ENCODE results near the gene TNFRSF25. TPM values are rescaled to one million over a fixed set of nuclear protein-coding genes. Genes with fewer than 3 reads are reported as not detected.
"Not testable (repeated sequence)": the region's sequence is repeated elsewhere in the genome, so short reads cannot be mapped to it uniquely, and the experiment has no call there.

TNFRSF25 gene
- total RNA-seq, 2 experiments from 2014 or later, result 57.3 to 66.7 TPM

DNA sequence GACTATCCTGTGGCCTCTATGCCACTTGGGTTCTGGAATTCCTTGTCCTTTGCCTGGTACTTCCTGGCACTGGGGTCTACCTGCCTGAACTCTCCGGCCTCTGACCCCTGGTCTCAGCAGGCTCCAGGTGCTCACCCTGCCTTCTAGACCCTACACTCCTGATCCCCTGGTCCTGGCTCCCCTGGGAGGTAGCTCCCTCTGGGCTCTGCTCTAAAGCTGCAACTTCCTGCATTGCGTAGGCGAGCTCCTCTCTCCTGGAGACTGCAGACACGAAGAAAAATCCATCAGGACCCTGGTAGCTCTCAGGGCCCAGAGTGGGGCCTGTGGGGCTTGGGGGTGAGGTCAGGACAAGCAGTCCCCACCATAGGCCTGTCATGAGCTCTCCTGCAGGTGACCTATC, 33.3 kb upstream of the TNFRSF25 start:
- Mint-ChIP-seq H3K9me3 (ENCODE audit: low read depth) (no peaks in the 10 kb centered on the region), H3K4me3 (no peak overlapping the region), H3K27me3 (peaks cover 9% of the 10 kb centered on the region), H3K4me1 (peaks cover 8% of the 10 kb centered on the region), H3K36me3 (ENCODE audit: low read depth) (no peaks in the 10 kb centered on the region), H3K27ac (no peak overlapping the region)
- ChIA-PET POLR2A (interaction anchor here (0.6 kb wide), 1 partner anchor 135 kb away, joined by 3 read pairs; no protein-coding TSS in a partner anchor), CTCF (interaction anchor here (1.0 to 2.4 kb wide), 2 partner anchors 12 to 13 kb away, joined by 3 to 9 read pairs; no protein-coding TSS in a partner anchor)
- intact Hi-C loops (cut with DNase I, micrococcal nuclease), result no loop called here
- ATAC-seq (no peak), DNase-seq (no peak)

DNA sequence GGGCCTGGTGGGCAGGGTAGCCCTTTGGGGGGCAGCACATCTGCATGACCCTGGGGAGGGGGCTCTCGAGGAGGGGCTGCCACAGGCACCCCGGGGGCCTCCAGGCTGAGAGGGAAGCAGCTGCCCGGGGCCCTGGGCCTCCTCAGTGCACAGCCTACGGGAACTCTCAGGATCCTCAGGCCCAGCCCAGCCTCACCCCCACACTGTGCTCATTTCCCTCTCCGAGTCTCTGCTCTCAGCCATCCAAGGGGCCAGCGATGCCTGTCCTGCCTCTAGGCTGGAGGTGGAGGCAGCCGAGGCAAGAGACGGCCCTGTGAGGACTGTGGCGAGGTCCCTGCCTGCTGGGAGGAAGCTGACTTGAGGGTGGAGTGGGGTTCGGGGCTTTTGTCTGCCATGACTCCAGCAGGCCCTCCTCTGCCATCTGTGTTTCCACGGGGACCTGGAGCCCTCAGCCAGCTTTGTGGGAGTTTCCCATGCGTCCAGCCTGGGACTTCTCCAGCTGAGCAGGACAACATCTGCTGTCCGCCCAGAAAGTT, 32.7 kb upstream of the TNFRSF25 start:
- ChIA-PET POLR2A (no interaction called here), CTCF (interaction anchor here (0.6 to 2.4 kb wide), 5 partner anchors 11 to 428 kb away, joined by 3 to 9 read pairs (median 3); no protein-coding TSS in a partner anchor)
- no peak for DNase-seq
- no peak overlapping the region for H3K4me3 Mint-ChIP-seq
- H3K27ac Mint-ChIP-seq, result no peak overlapping the region
- H3K36me3 Mint-ChIP-seq (ENCODE audit: low read depth), result no peaks in the 10 kb centered on the region
- peaks cover 9% of the 10 kb centered on the region for H3K27me3 Mint-ChIP-seq
- intact Hi-C loops (cut with DNase I, micrococcal nuclease), result no loop called here
- H3K4me1 Mint-ChIP-seq, result peaks cover 8% of the 10 kb centered on the region
- H3K9me3 Mint-ChIP-seq (ENCODE audit: low read depth), result no peaks in the 10 kb centered on the region
- ATAC-seq, result no peak

DNA sequence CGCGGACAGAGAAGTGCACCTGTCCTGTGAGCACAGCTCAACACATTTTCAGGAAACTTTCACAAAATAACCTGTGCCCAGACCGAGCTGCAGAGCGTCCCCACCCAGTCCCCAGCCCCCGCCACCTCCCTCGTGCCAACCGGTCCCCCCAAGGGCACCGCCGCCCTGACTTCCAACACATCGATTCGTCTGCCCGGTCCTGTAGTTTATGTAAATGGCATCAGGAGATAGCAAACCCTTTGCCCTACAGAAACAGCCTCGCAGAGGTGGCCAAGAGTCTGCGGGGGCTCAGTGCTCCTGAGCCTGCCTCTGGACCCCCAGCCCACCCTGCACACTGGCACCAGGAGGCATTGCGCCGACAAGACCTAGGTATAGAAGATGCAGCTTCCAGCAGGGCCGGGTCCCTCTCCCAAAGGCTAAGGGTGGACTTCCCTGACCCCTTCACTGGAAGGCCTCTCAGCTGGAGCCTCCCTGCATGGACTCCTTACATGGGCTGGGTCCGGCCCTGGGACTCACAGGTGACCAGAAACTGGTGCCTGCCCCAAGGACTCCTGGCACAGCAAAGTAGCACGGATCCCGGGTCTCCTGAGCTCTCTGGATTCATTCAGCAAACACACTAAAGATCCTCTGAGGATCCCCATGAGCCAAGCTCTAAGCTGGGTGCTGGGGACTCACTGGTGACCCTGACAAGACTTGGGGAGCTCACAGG, 32.0 kb upstream of the TNFRSF25 start:
- ChIA-PET CTCF (interaction anchor here (0.6 to 2.4 kb wide), 5 partner anchors 11 to 64 kb away, joined by 3 to 9 read pairs (median 3); no protein-coding TSS in a partner anchor), POLR2A (no interaction called here)
- intact Hi-C loops (cut with DNase I, micrococcal nuclease), result no loop called here
- no peak for ATAC-seq
- H3K36me3 Mint-ChIP-seq (ENCODE audit: low read depth), result no peaks in the 10 kb centered on the region
- no peak for DNase-seq
- peaks cover 9% of the 10 kb centered on the region for H3K27me3 Mint-ChIP-seq
- H3K27ac Mint-ChIP-seq, result peak overlapping the region; percentile 19
- peak overlapping the region; percentile 58 for H3K4me3 Mint-ChIP-seq
- no peaks in the 10 kb centered on the region for H3K9me3 Mint-ChIP-seq (ENCODE audit: low read depth)
- peaks cover 8% of the 10 kb centered on the region for H3K4me1 Mint-ChIP-seq

- DNase-seq, result peak; percentile 65
- intact Hi-C loops (cut with DNase I, micrococcal nuclease), result no loop called here
- Mint-ChIP-seq H3K9me3 (ENCODE audit: low read depth) (no peaks in the 10 kb centered on the region), H3K36me3 (ENCODE audit: low read depth) (no peaks in the 10 kb centered on the region), H3K4me1 (peaks cover 8% of the 10 kb centered on the region), H3K27me3 (peaks cover 9% of the 10 kb centered on the region), H3K27ac (peak overlapping the region; percentile 19), H3K4me3 (peak overlapping the region; percentile 58)
- ChIA-PET POLR2A (no interaction called here), CTCF (interaction anchor here (2.4 kb wide), 1 partner anchor 11 kb away, joined by 9 read pairs; no protein-coding TSS in a partner anchor)
- peak; percentile 65 for ATAC-seq
These were observed 31.4 kb upstream of the TNFRSF25 start for GRCh38 chr1:6497215-6497866.

DNA sequence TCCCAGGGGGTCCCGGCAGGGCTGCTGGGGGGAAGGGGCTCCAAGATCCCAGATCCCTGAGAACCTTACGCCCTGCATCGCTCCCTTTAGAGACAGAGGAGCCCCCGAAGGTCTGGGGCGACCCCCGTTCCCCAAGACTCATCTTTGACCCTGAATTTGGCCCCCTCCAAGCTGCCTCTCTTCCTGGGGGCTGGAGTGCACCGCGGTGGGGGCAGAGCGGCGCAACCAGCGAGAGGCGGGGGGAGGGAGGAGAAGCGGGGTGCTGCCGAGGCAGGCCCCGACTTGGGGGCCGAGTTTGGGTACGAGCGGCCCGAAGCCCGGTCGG, 30.9 kb upstream of the TNFRSF25 start:
- Mint-ChIP-seq H3K27ac (no peak overlapping the region), H3K36me3 (ENCODE audit: low read depth) (no peaks in the 10 kb centered on the region), H3K9me3 (ENCODE audit: low read depth) (no peaks in the 10 kb centered on the region), H3K27me3 (peaks cover 9% of the 10 kb centered on the region), H3K4me3 (no peak overlapping the region), H3K4me1 (peaks cover 8% of the 10 kb centered on the region)
- DNase-seq (no peak), ATAC-seq (no peak)
- ChIA-PET CTCF (no interaction called here), POLR2A (no interaction called here)
- intact Hi-C loops (cut with DNase I, micrococcal nuclease), result no loop called here

- ATAC-seq (no peak), DNase-seq (no peak)
- peaks cover 13% of the 10 kb centered on the region for H3K4me1 Mint-ChIP-seq
- no peaks in the 10 kb centered on the region for H3K36me3 Mint-ChIP-seq (ENCODE audit: low read depth)
- H3K27ac Mint-ChIP-seq, result no peak overlapping the region
- ChIA-PET CTCF (no interaction called here), POLR2A (interaction anchor here (0.6 kb wide), 1 partner anchor 126 kb away, joined by 5 read pairs; no protein-coding TSS in a partner anchor)
- H3K4me3 Mint-ChIP-seq, result no peak overlapping the region
- intact Hi-C loops (cut with DNase I, micrococcal nuclease), result no loop called here
- H3K9me3 Mint-ChIP-seq (ENCODE audit: low read depth), result no peaks in the 10 kb centered on the region
- peaks cover 9% of the 10 kb centered on the region for H3K27me3 Mint-ChIP-seq
These were observed 30.4 kb upstream of the TNFRSF25 start for GRCh38 chr1:6496365-6496721.

DNA sequence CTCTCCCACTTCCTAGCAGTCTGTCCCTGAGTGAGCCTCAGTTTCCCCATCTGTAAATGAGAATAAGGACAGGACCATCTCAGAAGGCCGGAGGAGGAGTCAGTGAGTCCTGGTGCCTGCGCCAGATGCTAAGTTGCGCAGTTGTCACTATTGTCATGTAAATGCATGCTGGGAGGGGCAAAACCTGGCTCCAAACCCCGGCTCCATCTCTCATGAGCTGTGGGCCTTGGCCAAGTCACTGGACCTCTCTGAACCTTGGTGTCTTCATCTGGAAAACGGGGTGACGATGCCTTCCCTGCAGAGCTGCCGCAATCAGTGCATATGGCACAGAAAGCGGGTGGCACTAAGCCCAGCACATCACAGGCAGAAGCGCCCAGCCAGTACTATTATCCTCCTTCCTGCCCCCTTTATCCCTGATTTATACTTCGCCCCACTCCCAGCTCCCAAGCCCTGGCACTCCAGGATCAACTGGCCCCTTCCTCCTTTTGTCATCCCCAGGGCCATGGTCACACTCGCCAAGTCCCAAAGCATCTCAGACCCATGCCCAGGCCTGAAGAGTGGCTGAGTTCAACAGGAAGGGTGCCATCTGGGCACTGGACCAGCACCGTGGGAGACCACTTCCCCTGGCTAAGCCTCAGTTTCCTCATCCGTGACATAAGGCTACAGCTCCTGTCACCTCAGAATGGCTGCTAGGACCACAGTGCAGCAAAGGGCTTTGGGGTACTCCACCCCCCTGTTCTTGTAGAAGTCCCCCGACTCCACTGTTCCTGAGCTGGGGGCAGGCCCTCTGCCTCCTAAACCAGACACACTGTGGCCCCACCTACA, 29.8 kb upstream of the TNFRSF25 start:
- no peaks in the 10 kb centered on the region for H3K36me3 Mint-ChIP-seq (ENCODE audit: low read depth)
- POLR2A ChIA-PET, result interaction anchor here (0.6 kb wide), 1 partner anchor 125 kb away, joined by 5 read pairs; no protein-coding TSS in a partner anchor
- intact Hi-C loops (cut with DNase I, micrococcal nuclease), result no loop called here
- H3K27ac Mint-ChIP-seq, result no peak overlapping the region
- H3K4me3 Mint-ChIP-seq, result no peak overlapping the region
- no peak for DNase-seq
- no peaks in the 10 kb centered on the region for H3K9me3 Mint-ChIP-seq (ENCODE audit: low read depth)
- ATAC-seq, result no peak
- H3K4me1 Mint-ChIP-seq, result peaks cover 17% of the 10 kb centered on the region
- CTCF ChIA-PET, result interaction anchor here (0.5 to 0.7 kb wide), 2 partner anchors 9 to 467 kb away, joined by 3 read pairs; no protein-coding TSS in a partner anchor
- peaks cover 6% of the 10 kb centered on the region for H3K27me3 Mint-ChIP-seq

DNA sequence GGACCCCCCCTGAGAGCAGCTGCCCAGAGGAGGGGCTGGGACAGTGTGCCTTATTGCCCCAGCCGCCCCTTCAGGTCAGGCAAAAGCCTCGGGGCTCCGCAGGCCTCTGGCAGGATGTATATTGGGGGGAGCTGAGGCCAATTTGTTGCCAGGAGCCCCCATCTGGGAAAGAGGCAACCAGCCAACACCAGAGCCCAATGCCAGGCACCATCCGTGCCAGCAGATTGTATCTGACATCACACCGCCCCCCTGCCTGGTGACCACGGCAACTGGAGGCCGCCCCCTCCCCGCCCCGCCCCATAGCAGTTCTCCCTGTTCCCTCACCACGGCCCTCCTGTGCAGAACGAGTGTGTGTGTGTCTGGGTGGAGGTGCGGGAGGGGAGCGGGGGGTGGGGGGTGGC, 29.1 kb upstream of the TNFRSF25 start:
- ATAC-seq, result no peak
- Mint-ChIP-seq H3K9me3 (ENCODE audit: low read depth) (no peaks in the 10 kb centered on the region), H3K27ac (no peak overlapping the region), H3K4me1 (peaks cover 17% of the 10 kb centered on the region), H3K4me3 (no peak overlapping the region), H3K36me3 (ENCODE audit: low read depth) (no peaks in the 10 kb centered on the region), H3K27me3 (peaks cover 6% of the 10 kb centered on the region)
- CTCF ChIA-PET, result interaction anchor here (0.7 to 0.9 kb wide), 2 partner anchors 60 to 467 kb away, joined by 3 read pairs; no protein-coding TSS in a partner anchor
- intact Hi-C loops (cut with DNase I, micrococcal nuclease), result no loop called here
- POLR2A ChIA-PET, result no interaction called here
- peak; percentile 28 for DNase-seq

DNA sequence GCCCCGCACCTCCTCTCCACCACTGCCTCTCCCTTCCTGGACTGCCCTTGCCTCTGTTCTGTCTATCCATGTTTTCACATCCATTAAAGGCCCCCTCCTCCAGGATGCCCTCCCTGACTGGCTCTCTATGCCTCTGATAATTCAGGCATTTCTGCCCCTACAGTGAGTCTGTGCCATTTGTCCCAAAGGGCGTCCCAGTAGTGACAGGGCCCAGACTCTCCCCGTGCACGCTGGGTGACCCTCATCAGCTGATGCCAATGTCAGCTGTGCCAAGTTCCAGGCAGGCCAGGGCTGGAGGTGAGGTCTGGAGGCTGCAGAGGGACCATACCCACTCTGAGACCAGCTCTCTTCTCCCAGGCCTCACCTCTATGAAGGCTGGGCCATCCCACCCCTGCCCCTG, 28.7 kb upstream of the TNFRSF25 start:
- CTCF ChIA-PET, result interaction anchor here (0.7 to 0.9 kb wide), 2 partner anchors 60 to 468 kb away, joined by 3 read pairs; no protein-coding TSS in a partner anchor
- POLR2A ChIA-PET, result no interaction called here
- intact Hi-C loops (cut with DNase I, micrococcal nuclease), result no loop called here

GRCh38 chr1:6493834-6494223, 27.9 kb upstream of the TNFRSF25 start:
- intact Hi-C loops (cut with DNase I, micrococcal nuclease); DNase-seq; H3K36me3 Mint-ChIP-seq (ENCODE audit: low read depth); POLR2A ChIA-PET; H3K4me3 Mint-ChIP-seq; H3K27me3 Mint-ChIP-seq; H3K27ac Mint-ChIP-seq; ATAC-seq; H3K9me3 Mint-ChIP-seq (ENCODE audit: low read depth): not testable (repeated sequence)
- H3K4me1 Mint-ChIP-seq, result peaks cover 17% of the 10 kb centered on the region
- CTCF ChIA-PET, result interaction anchor here (0.6 to 1.2 kb wide), 3 partner anchors 14 to 67 kb away, joined by 3 read pairs; no protein-coding TSS in a partner anchor

More for the DNA sequence above, 28.7 kb upstream of the TNFRSF25 start:
- Mint-ChIP-seq H3K4me3 (no peak overlapping the region), H3K4me1 (peaks cover 17% of the 10 kb centered on the region), H3K27ac (no peak overlapping the region), H3K27me3 (peaks cover 6% of the 10 kb centered on the region), H3K9me3 (ENCODE audit: low read depth) (no peaks in the 10 kb centered on the region), H3K36me3 (ENCODE audit: low read depth) (no peaks in the 10 kb centered on the region)
- DNase-seq, result no peak
- no peak for ATAC-seq

GRCh38 chr1:6491966-6492365, 26.0 kb upstream of the TNFRSF25 start:
- intact Hi-C loops (cut with DNase I, micrococcal nuclease), result no loop called here
- CTCF ChIA-PET, result interaction anchor here (0.6 to 2.6 kb wide), 4 partner anchors 28 to 155 kb away, joined by 3 to 10 read pairs (median 4); no protein-coding TSS in a partner anchor
- Mint-ChIP-seq H3K4me3 (peak overlapping the region; percentile 74), H3K4me1 (peaks cover 10% of the 10 kb centered on the region), H3K27me3 (peaks cover 2% of the 10 kb centered on the region), H3K27ac (no peak overlapping the region), H3K36me3 (ENCODE audit: low read depth) (no peaks in the 10 kb centered on the region), H3K9me3 (ENCODE audit: low read depth) (no peaks in the 10 kb centered on the region)
- POLR2A ChIA-PET, result no interaction called here
- DNase-seq, result no peak
- no peak for ATAC-seq
